NCI-H1436 treated with DMSO at 0.1 percent for 48 hours (cell line): ENCODE results near the gene FAM9A.

Experiments used
- DNase-seq: peaks from one replicate; lab custom pipeline; 2025; lab: John Stamatoyannopoulos, UW

Gene FAM9A

GRCh38 chrX:8801041-8801599 lies at the start of gene FAM9A:
FAM9A (minus strand) TSS chrX:8801383; CDS start chrX:8800171, 1,212 bp downstream.
- DNase-seq: no peak

- DNase-seq: no peak
Observed at GRCh38 chrX:8850478-8850877, 49.3 kb upstream of the FAM9A start.

DNA sequence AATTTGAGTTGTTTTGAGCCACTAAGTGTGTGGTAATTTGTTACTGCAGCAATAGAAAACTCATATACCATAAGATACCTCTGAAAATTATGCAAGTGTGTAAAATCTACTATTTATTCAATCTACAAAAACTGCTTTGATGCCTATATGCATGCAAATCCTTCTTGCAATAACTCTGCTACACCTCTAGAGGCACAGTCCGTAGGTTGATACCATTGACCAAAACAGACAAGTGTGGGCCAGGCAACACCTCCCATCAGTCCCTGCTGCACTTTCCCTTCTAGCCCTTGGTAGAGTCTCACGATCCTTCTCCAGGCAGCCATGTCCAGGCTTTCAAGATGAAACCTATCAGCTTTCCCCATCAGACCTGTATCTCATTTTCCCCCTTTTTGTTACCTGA lies 48.8 kb upstream of the FAM9A start:
- no peak for DNase-seq

GRCh38 chrX:8849458-8849857 lies 48.3 kb upstream of the FAM9A start:
- no peak for DNase-seq

DNA sequence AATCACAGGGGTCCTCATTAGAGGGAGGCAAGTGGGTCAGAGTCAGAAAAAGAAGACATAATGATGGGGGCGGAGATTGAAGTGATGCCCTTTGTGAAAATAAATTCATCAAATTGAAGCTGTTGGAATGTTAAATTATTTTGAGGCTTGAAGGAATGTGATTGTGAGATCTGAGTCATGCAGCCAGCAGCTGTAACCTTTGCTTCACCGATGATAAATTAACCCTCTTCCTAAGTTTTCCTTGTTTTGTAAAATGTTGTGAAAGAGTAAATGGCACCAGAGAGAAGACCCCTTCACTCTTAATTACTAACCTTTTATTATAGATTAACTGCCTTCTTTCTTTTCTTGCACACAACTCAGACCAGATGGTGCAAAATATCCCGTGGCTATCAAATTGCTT lies 47.7 kb upstream of the FAM9A start:
- no peak for DNase-seq

DNA sequence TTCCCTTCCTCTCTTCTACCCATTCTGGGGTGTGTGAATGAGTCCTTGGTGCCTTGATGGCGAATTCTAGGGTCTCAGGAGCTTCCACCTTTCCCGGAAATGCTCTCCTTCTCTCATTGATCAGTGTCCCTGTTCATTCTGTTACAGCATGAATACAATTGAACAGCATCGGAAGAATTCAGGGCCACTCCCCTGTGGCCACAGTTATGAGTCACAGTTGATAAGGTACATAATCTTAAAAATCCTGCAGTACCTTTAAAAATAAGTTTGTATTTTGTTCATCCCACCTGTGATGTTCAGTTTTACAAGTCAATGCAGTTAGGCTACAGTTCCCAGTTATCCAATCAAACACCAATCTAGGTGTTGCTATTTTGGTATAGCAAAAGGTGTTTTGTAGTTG lies 47.3 kb upstream of the FAM9A start:
- no peak for DNase-seq

GRCh38 chrX:8847360-8847759 lies 46.2 kb upstream of the FAM9A start:
- no peak for DNase-seq

GRCh38 chrX:8846266-8846665 lies 45.1 kb upstream of the FAM9A start:
- no peak for DNase-seq

DNA sequence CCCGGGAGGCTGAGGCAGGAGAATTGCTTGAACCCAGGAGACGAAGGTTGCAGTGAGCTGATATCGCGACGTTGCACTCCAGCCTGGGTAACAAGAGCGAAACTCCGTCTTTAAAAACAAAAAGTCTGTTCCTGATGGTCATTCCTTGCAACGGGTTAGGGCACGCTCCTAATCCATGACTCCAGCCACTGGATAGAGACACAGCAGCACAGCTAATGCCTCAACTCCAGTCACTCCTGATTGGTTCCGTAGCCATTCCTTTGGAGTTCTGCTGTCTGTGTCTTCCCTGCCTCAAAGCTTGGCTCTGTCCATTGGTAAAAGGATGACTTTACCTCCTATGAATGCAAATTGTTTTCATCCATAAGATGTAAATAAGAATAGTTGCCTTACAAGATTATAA lies 44.3 kb upstream of the FAM9A start:
- no peak for DNase-seq

GRCh38 chrX:8845060-8845459 lies 43.9 kb upstream of the FAM9A start:
- no peak for DNase-seq

DNA sequence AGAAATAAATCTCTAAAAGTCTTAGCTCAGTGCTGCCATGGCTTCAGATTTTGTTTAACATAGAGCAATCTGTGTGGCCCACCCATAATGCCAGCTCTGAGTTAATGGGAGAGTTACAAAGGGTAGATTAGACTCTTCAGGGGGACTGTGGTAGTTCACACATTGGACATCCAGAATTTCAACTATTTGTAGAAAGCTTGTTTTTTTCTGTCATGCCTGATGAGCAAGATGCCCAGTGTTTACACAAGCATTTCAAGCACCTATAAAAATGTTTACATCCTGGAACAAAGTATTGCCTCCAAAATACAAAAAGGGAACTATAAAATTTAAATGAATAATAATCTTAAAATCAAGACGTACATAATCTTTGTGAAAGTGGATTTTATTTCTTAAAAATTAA lies 43.0 kb upstream of the FAM9A start:
- no peak for DNase-seq

DNA sequence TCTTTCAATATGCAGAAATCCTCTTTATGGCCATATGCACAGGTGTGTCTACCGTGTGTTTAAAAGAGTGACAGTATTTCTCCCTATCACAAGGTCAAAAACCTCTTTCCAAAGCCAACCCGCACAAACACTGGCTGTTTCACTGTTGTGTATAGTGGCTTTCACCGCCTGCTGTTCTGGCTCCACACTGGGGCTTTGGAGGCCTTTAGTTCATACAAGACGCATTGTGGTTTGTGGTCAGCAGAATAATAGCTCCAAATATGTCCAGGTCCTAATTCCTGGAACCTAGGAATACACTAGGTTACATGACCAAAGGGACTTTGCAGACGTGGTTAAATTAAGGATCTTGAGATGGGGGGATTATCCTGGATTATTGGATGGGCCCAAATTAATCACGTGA lies 40.7 kb upstream of the FAM9A start:
- no peak for DNase-seq

DNA sequence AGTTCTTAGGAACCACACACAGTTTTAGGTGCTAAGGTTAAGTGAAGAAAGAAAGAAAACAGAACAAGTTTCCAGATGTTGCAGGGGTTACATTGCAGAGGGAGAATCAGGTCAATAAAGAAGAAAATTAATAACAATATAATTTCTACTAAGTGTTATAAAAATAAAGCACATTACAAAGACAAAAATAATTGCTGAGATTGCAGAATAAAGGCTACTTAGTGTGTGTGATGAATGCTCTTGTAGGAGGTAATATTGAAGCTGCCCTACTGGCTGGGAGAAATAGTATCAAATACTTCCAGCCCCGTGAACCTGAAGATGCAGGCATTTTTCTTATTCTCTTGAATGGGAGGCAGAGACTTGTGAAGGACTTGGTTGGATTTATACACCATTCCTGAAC lies 33.2 kb upstream of the FAM9A start:
- no peak for DNase-seq

- DNase-seq: no peak
Observed at GRCh38 chrX:8832582-8833378, 31.6 kb upstream of the FAM9A start.

DNA sequence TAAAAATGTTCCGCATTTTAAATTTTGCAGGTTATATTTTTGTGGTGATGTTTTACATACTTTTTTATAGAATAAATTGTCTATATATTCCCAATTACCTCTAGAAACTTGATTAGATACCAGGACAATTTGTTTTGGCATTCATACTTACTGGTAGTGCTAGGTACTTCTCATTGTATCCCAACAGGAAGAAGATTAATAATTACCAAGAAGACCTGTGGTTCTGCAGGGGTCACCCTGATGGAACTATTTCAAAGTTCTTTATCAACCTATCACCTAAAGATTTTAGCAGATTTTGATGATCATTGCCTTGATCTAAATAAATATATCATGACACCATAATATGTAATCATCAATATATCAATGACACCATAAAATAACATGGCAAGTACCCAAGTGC lies 22.5 kb upstream of the FAM9A start:
- DNase-seq: no peak

GRCh38 chrX:8822002-8822401 lies 20.8 kb upstream of the FAM9A start:
- DNase-seq: no peak

DNA sequence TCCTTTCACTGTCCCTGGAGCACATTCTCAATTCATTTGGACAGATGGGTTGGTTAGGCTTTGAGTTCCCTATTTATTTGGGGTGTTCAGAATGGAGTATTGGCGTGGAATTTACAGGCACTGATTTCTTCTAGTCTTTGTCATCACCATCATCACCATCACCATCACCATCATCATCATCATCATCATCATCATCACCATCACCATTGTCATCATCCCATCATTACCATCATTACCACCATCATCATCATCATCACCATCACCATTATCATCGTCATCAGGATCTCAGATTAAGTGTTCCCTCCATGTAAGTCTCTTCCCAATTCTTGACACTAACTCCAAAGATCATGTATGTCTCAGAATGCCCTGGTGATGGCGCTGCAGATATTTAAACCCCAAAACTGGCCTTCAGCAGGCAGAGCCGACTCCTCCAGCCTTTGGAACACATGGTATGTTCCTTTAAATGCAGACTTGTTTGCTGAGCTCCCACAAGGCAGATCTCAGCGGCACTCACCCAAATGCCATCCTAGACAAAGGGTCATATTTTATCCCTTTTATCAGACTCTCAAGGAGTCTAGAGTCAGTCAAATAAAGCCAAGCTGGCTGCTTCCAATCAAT lies 19.8 kb upstream of the FAM9A start:
- DNase-seq: no peak

- no peak for DNase-seq
Observed at GRCh38 chrX:8815460-8816065, 14.4 kb upstream of the FAM9A start.

GRCh38 chrX:8813036-8813435 lies 11.9 kb upstream of the FAM9A start:
- DNase-seq: no peak

DNA sequence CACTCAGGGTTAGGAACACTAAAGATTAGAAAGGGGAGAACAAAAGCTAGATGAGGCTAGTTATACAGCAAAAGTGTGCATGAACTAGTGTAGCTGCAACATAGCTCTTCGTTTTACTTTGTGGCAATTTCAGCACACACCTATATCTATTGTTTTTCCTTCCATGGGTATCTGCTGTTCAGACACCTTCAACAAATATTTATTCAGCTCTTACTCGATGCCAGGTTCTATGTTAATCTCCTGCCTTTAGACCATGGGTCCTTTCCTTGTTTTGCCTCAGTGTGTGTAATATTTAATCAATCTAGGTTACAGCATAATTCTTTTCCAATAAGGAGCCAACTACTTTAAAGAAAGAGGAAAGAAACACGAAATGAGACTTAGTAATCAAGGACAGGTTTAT lies 10.4 kb upstream of the FAM9A start:
- no peak for DNase-seq

GRCh38 chrX:8808661-8809060 lies 7.5 kb upstream of the FAM9A start:
- DNase-seq: no peak

DNA sequence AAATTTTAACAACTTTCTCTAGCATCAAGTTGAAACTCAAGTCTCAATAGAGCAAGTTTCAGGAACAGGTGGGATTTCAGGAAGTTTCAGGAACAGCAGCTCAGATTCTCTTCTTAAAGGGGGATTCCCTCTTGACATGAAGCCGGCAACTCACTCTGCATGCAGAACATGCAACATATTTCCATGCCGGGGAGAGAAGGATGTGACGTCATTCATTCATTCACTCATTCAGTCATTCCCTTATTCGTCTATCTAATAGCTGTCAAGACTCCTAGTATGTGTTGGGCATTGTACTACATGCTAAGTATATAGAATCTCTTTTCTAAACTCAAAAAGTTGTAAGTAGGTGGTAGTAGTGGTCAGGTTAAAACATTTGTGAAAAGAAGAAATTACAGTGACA lies 4.8 kb upstream of the FAM9A start:
- DNase-seq: no peak

DNA sequence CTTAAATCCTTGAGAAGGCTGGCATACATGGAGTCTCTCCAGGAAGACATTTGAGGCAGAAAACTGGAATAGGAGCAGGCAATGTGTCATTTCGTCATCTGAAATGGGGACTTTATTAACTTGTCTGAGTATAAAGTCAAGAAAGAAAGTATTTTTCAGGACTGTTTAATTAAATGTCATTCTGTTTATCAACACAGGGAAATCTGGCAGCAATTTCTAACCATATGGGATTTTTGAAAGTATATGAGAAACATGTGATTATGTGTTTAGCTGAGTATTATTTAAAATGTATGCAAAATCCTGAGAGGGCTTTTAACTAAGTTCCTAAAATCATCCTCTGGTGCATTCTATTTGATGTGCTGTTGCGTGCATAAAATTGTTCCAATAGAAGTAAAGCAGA lies 3.9 kb upstream of the FAM9A start:
- no peak for DNase-seq
